ENCODE results near the gene METTL16.

Gene METTL16

GRCh38 chr17:2393954-2394749 lies 117.5 kb downstream of the METTL16 start:
- no peak for DNase-seq

DNA sequence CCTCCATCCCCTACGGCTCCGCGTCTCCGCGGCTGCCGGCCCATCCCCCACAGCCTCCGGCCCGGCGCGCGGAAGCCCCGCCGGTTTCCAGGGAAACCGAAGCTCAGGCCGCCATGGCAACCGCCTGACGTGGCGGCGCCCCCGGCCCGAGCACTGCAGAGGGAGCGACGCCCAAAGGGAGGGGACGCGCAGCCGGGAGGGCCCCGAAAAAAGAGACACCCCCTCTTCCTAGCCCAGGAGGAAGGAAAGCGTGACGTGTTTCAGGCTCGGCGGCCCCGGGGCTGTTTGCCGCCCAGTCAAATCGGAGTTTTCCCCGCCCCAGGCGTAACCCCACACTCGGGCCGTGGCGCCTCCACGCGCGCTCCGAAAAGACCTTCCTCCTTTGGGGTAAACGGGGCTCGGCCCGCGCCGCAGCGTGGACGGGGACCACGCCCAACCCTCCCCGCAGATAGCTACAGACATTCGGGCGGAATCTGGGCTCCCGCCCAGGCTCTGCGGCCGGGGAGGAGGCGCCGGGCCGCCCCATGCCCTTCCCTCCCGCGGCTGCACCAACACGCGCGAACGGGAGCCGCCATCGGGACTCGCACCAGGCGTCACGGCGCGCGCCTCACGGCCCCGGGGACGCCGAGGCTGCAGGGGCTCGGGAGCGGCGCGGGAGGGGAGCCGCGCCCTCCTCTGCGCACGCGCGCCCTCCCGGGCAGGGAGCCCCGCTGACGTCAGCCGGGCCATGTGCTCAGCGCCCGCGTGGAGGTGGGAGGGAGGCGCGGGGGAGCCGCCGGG lies 118.3 kb downstream of the METTL16 start:
- peak; percentile 82 to 92 (median 90) for DNase-seq

DNA sequence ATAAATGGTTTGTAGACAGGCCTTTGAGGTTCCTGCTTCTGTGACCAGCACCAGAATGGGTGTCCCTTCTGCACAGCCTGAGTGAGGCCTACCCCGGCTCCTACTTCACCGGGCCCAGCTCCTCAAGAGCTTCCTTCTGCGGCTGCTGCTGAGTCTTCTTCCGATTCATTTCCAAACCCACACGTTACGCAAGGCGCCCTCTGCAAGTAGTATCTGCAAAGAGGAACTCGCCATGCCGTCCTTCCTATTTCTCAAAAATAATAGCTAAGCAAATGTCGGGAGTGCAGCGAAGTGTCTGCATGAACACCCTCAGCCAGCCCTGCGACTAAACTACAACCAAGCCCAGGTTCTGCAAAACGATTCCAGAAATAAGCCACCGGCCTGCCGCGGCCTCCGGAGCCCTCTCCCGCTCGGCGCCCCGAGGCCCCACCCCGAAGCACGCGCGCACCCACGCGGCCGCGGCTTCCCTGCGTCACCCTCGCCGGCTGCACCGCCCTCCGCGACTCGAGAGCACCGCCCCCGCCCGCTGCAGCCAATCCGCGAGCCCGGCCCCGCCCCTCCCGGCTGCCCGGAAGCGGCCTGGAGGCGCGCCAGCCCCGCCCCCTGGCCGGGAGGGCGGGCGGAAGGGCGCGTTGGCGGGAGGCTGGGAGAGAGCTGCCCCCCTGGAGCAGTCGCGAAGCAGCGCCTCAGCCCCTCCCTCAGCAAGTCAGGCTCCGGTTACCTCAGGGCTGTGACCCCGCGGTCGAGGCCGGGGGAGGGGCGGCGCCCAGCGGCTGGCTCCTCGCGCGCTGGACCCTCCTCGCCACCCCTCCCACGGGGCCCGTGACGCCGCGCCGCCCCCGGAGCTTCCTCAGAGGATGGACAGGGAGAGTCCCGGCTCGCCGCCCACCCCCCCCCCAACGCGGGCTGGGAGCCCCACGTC lies 119.2 kb downstream of the METTL16 start:
- DNase-seq: peak; percentile 86 to 93 (median 93)

GRCh38 chr17:2391597-2392251 lies 120.0 kb downstream of the METTL16 start:
- DNase-seq: no peak

GRCh38 chr17:2390199-2390836 lies 121.4 kb downstream of the METTL16 start:
- no peak for DNase-seq

DNA sequence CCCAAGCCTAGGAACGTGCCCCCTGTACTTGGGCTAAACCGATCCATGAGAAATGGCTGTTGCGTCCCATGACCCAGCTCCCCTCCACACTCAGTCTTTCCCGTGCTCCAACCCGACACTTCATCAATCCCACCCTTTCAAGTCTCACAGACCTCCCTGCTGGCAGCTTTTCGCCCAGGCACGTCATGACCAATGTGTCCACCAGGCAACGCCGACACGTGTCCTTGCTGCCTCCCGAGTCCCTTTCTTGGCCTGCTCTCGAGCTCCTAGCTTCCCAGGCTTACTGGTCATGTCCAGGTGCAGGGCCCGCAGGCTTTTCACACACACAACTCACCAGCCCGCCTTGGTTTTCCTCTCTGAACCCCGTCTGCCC lies 123.0 kb downstream of the METTL16 start:
- peak in 2 of 3 experiments; percentile 50 to 76 for DNase-seq

DNA sequence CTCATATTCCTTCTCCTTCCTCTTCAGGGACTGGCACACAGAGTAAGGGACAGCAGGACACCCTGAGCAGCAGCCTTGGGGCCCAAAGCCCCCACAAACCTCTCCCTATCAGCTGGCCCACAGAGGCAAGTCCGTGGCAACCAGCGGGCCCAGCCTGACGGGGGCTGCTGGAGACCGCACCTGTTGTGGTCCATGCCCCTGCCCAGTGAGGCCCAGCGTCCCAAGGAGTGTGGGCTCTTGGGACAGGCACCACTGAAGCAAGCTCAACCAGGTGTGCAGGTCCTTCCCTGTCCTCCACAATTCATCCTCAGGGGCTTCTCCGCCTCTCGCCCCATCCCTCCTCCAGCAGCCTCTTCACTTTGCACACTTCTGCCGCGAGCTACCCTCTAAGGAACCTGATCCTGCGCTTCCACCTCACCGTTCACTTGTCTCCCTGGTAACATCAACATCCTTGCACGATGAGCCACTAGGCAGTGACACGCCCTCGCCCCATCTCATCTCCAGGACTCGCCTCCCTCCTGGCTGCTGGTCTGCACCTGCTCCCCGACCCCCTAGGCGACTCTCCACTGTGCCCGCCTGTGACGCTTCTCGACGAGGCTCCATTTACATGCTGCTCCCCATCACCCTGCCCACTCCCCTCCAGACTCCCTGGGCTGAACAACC lies 123.5 kb downstream of the METTL16 start:
- DNase-seq: peak; percentile 50 to 86 (median 82)

GRCh38 chr17:2387086-2388019 lies 124.3 kb downstream of the METTL16 start:
- no peak for DNase-seq

- no peak for DNase-seq
These were observed 125.1 kb downstream of the METTL16 start for GRCh38 chr17:2386400-2387085.

DNA sequence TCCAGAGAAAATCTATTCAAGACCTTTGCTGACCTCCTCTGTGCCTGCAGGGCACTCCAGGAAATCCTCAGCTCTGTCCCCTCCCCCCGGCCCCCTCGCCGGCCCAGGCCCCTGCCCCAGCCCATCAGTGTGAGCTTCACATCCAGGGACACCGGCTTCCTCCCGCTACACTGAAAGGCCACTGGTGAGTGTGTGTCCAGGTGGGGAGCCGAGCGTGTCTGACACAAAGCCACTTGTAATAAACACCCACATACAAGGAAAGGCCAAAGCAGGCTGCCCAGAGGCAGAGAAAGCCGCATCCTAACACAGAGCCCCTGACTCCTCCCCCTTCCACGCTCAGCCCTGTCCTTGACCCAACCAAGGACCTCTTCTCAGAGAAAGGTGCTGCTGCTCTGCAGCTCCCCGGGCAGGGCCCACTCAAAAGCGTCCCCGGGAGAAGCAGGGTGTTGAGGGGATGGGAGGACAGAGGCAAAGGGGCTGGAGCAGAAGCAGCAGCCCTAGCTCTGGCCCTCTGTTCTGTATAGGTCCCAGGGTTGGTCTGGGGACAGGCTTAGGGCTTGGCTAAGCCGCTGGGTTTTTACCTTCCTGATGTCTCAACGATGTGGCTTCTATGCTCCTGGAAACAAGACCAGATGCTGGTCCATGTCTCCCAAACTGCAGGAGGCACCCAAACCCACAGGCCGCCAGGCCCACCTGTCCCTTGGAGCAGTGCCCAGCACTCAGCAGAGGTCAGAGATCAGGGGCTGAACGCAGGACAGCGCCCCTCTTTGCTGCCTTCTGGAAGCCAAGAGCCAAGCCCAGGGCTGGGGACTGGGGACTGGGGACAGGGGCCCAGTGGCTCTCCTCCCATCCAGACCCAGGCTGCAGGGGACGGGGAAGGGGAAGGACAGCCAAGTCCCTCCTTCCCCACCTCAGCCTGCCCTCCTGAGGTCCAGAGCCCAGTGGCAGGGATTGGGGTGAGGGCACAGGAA lies 126.2 kb downstream of the METTL16 start:
- no peak for DNase-seq

DNA sequence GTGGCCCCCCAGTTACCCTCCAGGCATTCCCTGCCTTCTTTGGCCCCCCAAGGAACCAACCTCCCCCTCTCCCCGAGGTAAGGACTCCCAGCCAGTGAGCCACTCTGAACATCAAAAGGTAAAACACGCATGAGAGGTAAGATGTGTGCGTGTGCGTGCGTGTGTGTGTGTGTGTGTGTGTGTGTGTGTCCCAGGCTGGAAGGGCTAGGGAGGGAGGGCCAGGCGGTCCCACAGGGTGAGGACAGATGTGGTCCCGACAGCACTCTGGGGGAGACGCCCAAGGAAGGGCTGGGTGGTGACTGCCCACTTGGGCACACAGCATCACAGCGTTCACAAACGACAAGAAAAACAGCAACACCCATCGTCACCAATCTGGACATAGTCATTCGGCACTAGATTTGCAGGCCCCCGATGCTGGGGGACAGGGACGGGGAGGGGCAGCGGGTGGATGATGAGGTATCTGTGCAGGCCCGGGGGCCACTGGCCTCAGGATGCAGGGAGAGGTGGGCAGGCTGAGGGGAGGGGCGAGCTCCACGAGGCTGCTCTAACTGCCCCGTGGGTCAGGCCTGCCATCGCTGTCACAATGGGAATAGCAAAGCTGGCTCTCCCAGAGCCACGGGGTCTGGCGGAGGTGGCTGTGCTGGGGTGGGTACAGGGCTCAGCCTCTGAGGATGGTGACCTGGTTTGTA lies 127.1 kb downstream of the METTL16 start:
- no peak for DNase-seq

- no peak for DNase-seq
These were observed 128.0 kb downstream of the METTL16 start for GRCh38 chr17:2383628-2384167.

GRCh38 chr17:2380950-2381649 lies 130.6 kb downstream of the METTL16 start:
- DNase-seq: no peak

- no peak for DNase-seq
These were observed 131.3 kb downstream of the METTL16 start for GRCh38 chr17:2380226-2380922.

GRCh38 chr17:2379489-2380225 lies 132.0 kb downstream of the METTL16 start:
- DNase-seq: no peak
